ENCODE results near the gene REEP5.

The REEP5 gene

DNA sequence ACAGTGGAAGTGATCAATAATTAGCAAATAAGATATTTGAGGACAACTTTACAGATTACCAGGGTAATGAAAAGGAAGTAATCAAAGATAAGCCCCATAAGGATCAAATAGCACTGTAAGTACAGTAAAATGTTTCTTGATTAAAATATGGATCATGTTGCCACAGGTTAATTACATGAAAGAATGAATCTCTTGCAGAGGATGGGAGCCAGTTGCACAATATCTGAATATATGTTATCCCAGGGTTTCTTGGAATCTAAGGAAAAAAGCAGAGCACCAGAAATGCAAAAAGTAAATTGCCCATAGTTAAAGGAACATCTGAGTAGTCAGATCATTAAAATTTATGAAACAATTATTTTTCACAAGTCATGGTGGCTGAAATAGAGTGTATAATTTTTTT lies 74.7 kb downstream of the REEP5 start:
- Histone ChIP-seq H3K27ac (ENCODE audit: low read length) (no peak overlapping the region), H3K9me3 (ENCODE audit: control insufficient read depth in 2 of 2, low read length in 2 of 2) (no peaks in the 10 kb centered on the region), H3K9ac (ENCODE audit: low read length in 2 of 2) (no peak overlapping the region), H3K27me3 (ENCODE audit: control insufficient read depth in 1 of 2, insufficient read depth in 2 of 2, low read length in 2 of 2) (no peaks in the 10 kb centered on the region), H3K4me3 (ENCODE audit: low read length in 2 of 2) (no peak overlapping the region), H3K4me1 (ENCODE audit: control insufficient read depth, insufficient read depth, low read length) (no peaks in the 10 kb centered on the region), H3K36me3 (ENCODE audit: control insufficient read depth in 2 of 2, insufficient read depth in 2 of 2, low read length in 2 of 2) (no peaks in the 10 kb centered on the region)

DNA sequence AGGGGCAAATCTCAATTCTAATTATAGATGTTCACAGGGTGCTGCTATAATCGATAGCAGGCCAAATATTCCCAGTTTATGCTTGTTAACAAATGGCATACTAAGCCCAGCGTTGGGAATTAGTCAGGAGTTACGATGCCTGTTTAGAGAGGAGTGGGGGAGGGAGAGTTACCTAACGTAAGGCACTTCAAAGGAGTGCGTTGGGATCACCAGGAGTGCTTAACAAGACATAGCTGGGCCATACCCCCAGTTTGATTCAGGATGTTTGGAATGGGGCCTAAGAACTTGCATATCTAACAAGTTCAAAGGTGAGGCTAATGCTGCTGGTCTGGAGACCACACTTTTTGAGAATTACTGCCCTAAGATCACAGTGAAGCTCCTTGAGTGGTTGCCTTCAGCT lies 75.5 kb downstream of the REEP5 start:
- H3K9me3 ChIP-seq (ENCODE audit: control insufficient read depth in 2 of 2, low read length in 2 of 2), result no peaks in the 10 kb centered on the region

DNA sequence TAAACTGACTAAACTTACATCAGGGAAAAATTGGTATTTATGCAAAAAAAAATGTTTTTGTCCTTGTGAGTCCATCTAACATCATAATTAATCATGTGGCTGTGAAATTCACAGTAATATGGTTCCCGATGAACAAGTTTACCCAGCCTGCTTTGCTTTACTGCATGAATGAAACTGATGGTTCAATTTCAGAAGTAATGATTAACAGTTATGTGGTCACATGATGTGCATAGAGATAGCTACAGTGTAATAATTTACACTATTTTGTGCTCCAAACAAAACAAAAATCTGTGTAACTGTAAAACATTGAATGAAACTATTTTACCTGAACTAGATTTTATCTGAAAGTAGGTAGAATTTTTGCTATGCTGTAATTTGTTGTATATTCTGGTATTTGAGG lies 77.5 kb downstream of the REEP5 start:
- no peak overlapping the region for H3K4me3 ChIP-seq (ENCODE audit: low read length in 2 of 2)
- no peak overlapping the region for H3K27ac ChIP-seq (ENCODE audit: low read length)
- H3K9me3 ChIP-seq (ENCODE audit: control insufficient read depth in 2 of 2, low read length in 2 of 2), result no peaks in the 10 kb centered on the region
- no peak overlapping the region for H3K9ac ChIP-seq (ENCODE audit: low read length in 2 of 2)
- H3K36me3 ChIP-seq (ENCODE audit: control insufficient read depth in 2 of 2, insufficient read depth in 2 of 2, low read length in 2 of 2), result peaks cover 3 to 4% of the 10 kb centered on the region in 2 donors
- H3K4me1 ChIP-seq (ENCODE audit: control insufficient read depth, insufficient read depth, low read length), result no peaks in the 10 kb centered on the region
- H3K27me3 ChIP-seq (ENCODE audit: control insufficient read depth in 1 of 2, insufficient read depth in 2 of 2, low read length in 2 of 2), result no peaks in the 10 kb centered on the region

More for the DNA sequence above, 75.5 kb downstream of the REEP5 start:
- Histone ChIP-seq H3K27me3 (ENCODE audit: control insufficient read depth in 1 of 2, insufficient read depth in 2 of 2, low read length in 2 of 2) (no peaks in the 10 kb centered on the region), H3K4me1 (ENCODE audit: control insufficient read depth, insufficient read depth, low read length) (no peaks in the 10 kb centered on the region), H3K4me3 (ENCODE audit: low read length in 2 of 2) (no peak overlapping the region), H3K27ac (ENCODE audit: low read length) (no peak overlapping the region), H3K9ac (ENCODE audit: low read length in 2 of 2) (no peak overlapping the region), H3K36me3 (ENCODE audit: control insufficient read depth in 2 of 2, insufficient read depth in 2 of 2, low read length in 2 of 2) (no peaks in the 10 kb centered on the region)

DNA sequence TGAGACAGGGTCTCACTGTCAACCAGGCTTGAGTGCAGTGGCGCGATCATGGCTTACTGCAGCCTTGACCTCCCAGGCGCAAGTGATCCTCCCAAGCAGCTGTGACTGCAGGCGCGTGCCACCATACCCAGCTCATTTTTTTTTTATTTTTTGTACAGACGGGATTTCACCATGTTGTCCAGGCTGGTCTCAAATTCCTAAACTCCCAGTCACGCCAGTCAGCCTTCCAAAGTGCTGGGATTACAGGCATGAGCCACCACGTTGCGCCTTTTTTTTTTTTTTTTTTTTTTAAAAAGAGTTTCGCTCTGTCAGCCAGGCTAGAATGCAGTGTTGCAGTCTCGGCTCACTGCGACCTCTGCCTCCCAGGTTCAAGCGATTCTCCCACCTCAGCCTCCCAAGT lies 88.1 kb downstream of the REEP5 start:
- Histone ChIP-seq H3K9ac (ENCODE audit: low read length in 2 of 2) (no peak overlapping the region), H3K4me3 (ENCODE audit: low read length in 2 of 2) (no peak overlapping the region), H3K27ac (ENCODE audit: low read length) (no peak overlapping the region), H3K9me3 (ENCODE audit: control insufficient read depth in 2 of 2, low read length in 2 of 2) (no peaks in the 10 kb centered on the region), H3K36me3 (ENCODE audit: control insufficient read depth in 2 of 2, insufficient read depth in 2 of 2, low read length in 2 of 2) (peaks cover 27 to 34% of the 10 kb centered on the region in 2 donors), H3K4me1 (ENCODE audit: control insufficient read depth, insufficient read depth, low read length) (no peaks in the 10 kb centered on the region), H3K27me3 (ENCODE audit: control insufficient read depth in 1 of 2, insufficient read depth in 2 of 2, low read length in 2 of 2) (no peaks in the 10 kb centered on the region)

GRCh38 chr5:112830378-112830777 lies 91.6 kb downstream of the REEP5 start:
- no peak overlapping the region for H3K27ac ChIP-seq (ENCODE audit: low read length)
- no peaks in the 10 kb centered on the region for H3K4me1 ChIP-seq (ENCODE audit: control insufficient read depth, insufficient read depth, low read length)
- no peak overlapping the region for H3K9ac ChIP-seq (ENCODE audit: low read length in 2 of 2)
- H3K27me3 ChIP-seq (ENCODE audit: control insufficient read depth in 1 of 2, insufficient read depth in 2 of 2, low read length in 2 of 2), result no peaks in the 10 kb centered on the region
- H3K9me3 ChIP-seq (ENCODE audit: control insufficient read depth in 2 of 2, low read length in 2 of 2), result no peaks in the 10 kb centered on the region
- H3K4me3 ChIP-seq (ENCODE audit: low read length in 2 of 2), result no peak overlapping the region
- H3K36me3 ChIP-seq (ENCODE audit: control insufficient read depth in 2 of 2, insufficient read depth in 2 of 2, low read length in 2 of 2), result peaks cover 21 to 28% of the 10 kb centered on the region in 2 donors

All from stomach smooth muscle (tissue), 2 donors.